ENCODE measurements around the gene SIRPB2.

GRCh38 chr20:1430004-1430451 lies 61.2 kb downstream of the SIRPB2 start:
- TF ChIP-seq POLR2AphosphoS5 (IDR thresholded peaks at IDR 0.05) (no peak), CTCF (IDR thresholded peaks at IDR 0.05) (no peak), POLR2A (IDR thresholded peaks at IDR 0.05; ENCODE audit: low read depth) (no peak)
